CD4-positive, alpha-beta T cell (primary cell): ENCODE data around the gene TGM5. TPM values are rescaled to one million over a fixed set of nuclear protein-coding genes. Genes with fewer than 3 reads are reported as not detected.

Experiments
- ATAC-seq: fragments of 200-7000 bp; cut with Tn5 transposase; one replicate; pipeline ENCODE4 v1.10.0; 2022; ENCODE audit warnings: mild to moderate bottlenecking; ENCODE audit not compliant: poor library complexity
- CTCF ChIA-PET: fragments of 350-600 bp; sonication (Branson Sonifier 250); formaldehyde crosslinking; loops from one replicate; lab custom pipeline; 2021; ENCODE audit warnings: antibody characterized with exemption, inconsistent platforms; lab: Charles Lee
- POLR2A ChIA-PET: fragments of 350-600 bp; sonication (Branson Sonifier 250); formaldehyde crosslinking; loops from one replicate; lab custom pipeline; 2021; ENCODE audit warnings: antibody characterized with exemption, inconsistent platforms; lab: Charles Lee
- DNase-seq, 14 experiments: peaks; one replicate each; pipeline ENCODE4 v3.0.0-alpha.2; 2013 to 2020; ENCODE audit warnings: mixed read lengths in 2 of 14
- H3K27ac ChIP-seq, 2 donors: one replicate each; pipeline versions ENCODE4 v1.5.1 to v1.7.0; 2013; ENCODE audit warnings: low read length in 2 of 2, low read depth in 1 of 2, mild to moderate bottlenecking in 1 of 2
- H3K27me3 ChIP-seq, 2 experiments: 1 replicate in 1 of 2; 2 replicates in 1 of 2; pipeline versions ENCODE4 v1.6.1 to v1.7.0; 2013; ENCODE audit warnings: low read length in 2 of 2, control low read depth in 1 of 2, mild to moderate bottlenecking in 1 of 2, moderate library complexity in 1 of 2; ENCODE audit not compliant: insufficient read depth in 2 of 2, control insufficient read depth in 1 of 2
- H3K36me3 ChIP-seq: one replicate; pipeline ENCODE4 v1.6.1; 2013; ENCODE audit warnings: low read length, control low read depth; ENCODE audit not compliant: insufficient read depth
- H3K4me1 ChIP-seq: one replicate; pipeline ENCODE4 v1.6.1; 2013; ENCODE audit warnings: low read length, control low read depth; ENCODE audit not compliant: insufficient read depth
- H3K4me3 ChIP-seq: one replicate; pipeline ENCODE4 v1.5.1; 2013; ENCODE audit warnings: mild to moderate bottlenecking, low read length, moderate library complexity
- H3K9me3 ChIP-seq, 2 experiments: 1 replicate in 1 of 2; 2 replicates in 1 of 2; pipeline versions ENCODE4 v1.6.1 to v1.7.0; 2013; ENCODE audit warnings: low read length in 2 of 2, mild to moderate bottlenecking in 2 of 2, control low read depth in 1 of 2, moderate library complexity in 1 of 2; ENCODE audit not compliant: control insufficient read depth in 1 of 2, insufficient read depth in 1 of 2
- H3K27ac Mint-ChIP-seq: one replicate; pipeline ENCODE4 v1.8.0; 2020; ENCODE audit warnings: mixed read lengths
- H3K27me3 Mint-ChIP-seq: one replicate; pipeline ENCODE4 v1.8.0; 2021; ENCODE audit warnings: mixed read lengths
- H3K36me3 Mint-ChIP-seq: one replicate; pipeline ENCODE4 v1.8.0; 2021; ENCODE audit warnings: low read depth, mixed read lengths
- H3K4me1 Mint-ChIP-seq: one replicate; pipeline ENCODE4 v1.8.0; 2021; ENCODE audit warnings: low read depth, mixed read lengths
- H3K4me3 Mint-ChIP-seq: one replicate; pipeline ENCODE4 v1.8.0; 2020; ENCODE audit warnings: mild to moderate bottlenecking, mixed read lengths
- H3K9me3 Mint-ChIP-seq: one replicate; pipeline ENCODE4 v1.8.0; 2020; ENCODE audit warnings: mixed read lengths
- intact Hi-C, 2 experiments: fragments of 100-400 bp; cut with DNase I in 1 of 2; cut with micrococcal nuclease in 1 of 2; formaldehyde crosslinking; loops; one replicate each; pipeline versions ENCODE4 v1.15.1 to v1.9.0; 2023 to 2025; cut with DNase I, micrococcal nuclease
- polyA plus RNA-seq, 2 donors: library from polyadenylated mRNA; unstranded; fragments of 120-200 nt; gene quantifications; one replicate each; pipeline ENCODE4 v1.2.1, GENCODE V29; 2013
- total RNA-seq, 174 experiments: library from RNA in 2 of 174; stranded (reverse) in 2 of 174; gene quantifications; one replicate each; pipeline ENCODE4 v1.2.3 and lab custom pipeline; 2021 to 2026
- TF ChIP-seq, protein P1 (sequence below): fragments of 200-600 bp; IDR thresholded peaks from one replicate; pipeline ENCODE4 v1.8.0; 2022; ENCODE audit warnings: antibody characterized with exemption, mild to moderate bottlenecking

The TGM5 gene, protein sequence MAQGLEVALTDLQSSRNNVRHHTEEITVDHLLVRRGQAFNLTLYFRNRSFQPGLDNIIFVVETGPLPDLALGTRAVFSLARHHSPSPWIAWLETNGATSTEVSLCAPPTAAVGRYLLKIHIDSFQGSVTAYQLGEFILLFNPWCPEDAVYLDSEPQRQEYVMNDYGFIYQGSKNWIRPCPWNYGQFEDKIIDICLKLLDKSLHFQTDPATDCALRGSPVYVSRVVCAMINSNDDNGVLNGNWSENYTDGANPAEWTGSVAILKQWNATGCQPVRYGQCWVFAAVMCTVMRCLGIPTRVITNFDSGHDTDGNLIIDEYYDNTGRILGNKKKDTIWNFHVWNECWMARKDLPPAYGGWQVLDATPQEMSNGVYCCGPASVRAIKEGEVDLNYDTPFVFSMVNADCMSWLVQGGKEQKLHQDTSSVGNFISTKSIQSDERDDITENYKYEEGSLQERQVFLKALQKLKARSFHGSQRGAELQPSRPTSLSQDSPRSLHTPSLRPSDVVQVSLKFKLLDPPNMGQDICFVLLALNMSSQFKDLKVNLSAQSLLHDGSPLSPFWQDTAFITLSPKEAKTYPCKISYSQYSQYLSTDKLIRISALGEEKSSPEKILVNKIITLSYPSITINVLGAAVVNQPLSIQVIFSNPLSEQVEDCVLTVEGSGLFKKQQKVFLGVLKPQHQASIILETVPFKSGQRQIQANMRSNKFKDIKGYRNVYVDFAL
- total RNA-seq (not detected), total RNA-seq (lab: John Stamatoyannopoulos, UW) (0 to 1.2 (median 0.05) reads per million in 172 experiments)
- not detected for polyA plus RNA-seq (2013, experiment 1 of 2)
- polyA plus RNA-seq (2013, experiment 2 of 2), result not detected

DNA sequence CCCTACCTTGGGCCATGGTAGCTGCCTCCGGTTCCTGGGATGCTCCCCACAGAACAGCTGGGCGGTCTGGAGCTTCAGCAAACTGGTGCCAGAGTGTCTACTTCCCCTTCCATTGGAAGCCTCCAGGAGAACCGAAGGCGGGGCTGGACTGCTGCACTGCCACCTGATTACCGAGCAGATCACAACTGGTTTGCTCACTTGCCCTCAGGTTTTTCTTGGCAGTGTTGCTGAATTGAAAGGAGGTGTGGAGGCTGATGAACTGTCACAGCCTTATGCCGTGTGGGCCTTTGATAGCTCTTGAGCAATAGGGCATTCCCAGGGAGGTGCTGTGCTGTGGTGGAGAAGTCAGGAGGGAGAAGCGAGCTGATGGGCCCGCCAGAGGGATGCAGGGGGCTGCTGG, at the start of gene TGM5:
TGM5 (minus strand) TSS at position 95 of the 400 bp plus-strand sequence; CDS start at position 16, 79 bp downstream.
- H3K27me3 Mint-ChIP-seq, result peaks cover 5% of the 10 kb centered on the region
- H3K4me1 Mint-ChIP-seq, result peaks cover 5% of the 10 kb centered on the region
- Histone ChIP-seq H3K4me1 (peaks cover 9% of the 10 kb centered on the region), H3K4me3 (no peak within 1 kb of the TSS), H3K27ac (no peak within 1 kb of the TSS), H3K36me3 (no peaks in the 10 kb centered on the region), H3K9me3 (no peaks in the 10 kb centered on the region), H3K27me3 (peaks cover 0 to 3% of the 10 kb centered on the region in 2 experiments)
- no peak within 1 kb of the TSS for H3K4me3 Mint-ChIP-seq
- DNase-seq (no peak), ATAC-seq (no peak)
- H3K27ac Mint-ChIP-seq, result no peak within 1 kb of the TSS
- TF ChIP-seq, protein P1, sequence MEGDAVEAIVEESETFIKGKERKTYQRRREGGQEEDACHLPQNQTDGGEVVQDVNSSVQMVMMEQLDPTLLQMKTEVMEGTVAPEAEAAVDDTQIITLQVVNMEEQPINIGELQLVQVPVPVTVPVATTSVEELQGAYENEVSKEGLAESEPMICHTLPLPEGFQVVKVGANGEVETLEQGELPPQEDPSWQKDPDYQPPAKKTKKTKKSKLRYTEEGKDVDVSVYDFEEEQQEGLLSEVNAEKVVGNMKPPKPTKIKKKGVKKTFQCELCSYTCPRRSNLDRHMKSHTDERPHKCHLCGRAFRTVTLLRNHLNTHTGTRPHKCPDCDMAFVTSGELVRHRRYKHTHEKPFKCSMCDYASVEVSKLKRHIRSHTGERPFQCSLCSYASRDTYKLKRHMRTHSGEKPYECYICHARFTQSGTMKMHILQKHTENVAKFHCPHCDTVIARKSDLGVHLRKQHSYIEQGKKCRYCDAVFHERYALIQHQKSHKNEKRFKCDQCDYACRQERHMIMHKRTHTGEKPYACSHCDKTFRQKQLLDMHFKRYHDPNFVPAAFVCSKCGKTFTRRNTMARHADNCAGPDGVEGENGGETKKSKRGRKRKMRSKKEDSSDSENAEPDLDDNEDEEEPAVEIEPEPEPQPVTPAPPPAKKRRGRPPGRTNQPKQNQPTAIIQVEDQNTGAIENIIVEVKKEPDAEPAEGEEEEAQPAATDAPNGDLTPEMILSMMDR, result no peak
- H3K9me3 Mint-ChIP-seq, result no peaks in the 10 kb centered on the region
- no peaks in the 10 kb centered on the region for H3K36me3 Mint-ChIP-seq
- ChIA-PET CTCF (interaction anchor here (2.6 kb wide), 1 partner anchor 19 kb away, joined by 6 read pairs; no protein-coding TSS in a partner anchor), POLR2A (no interaction called here)
- intact Hi-C loops, result no loop called here

DNA sequence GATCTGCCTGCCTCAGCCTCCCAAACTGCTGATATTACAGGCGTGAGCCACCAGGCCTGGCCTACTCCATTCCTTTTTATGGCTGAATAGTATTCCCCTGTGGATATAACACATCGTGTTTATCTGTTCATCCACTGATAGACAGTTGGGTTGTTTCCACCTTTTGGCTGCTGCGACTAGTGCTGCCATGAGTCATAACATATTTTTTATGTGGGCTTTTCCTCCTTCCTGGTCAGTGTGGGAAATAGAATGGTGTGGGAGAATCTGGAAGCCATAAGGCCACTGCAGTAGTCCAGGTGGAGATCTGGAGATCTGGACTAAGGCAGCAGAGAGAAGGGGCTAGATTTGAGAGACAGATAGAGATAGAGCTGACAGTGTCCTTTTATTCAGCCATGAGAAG, 47.4 kb upstream of the TGM5 start:
- Histone ChIP-seq H3K9me3 (no peaks in the 10 kb centered on the region), H3K4me3 (no peak overlapping the region), H3K27ac (no peak overlapping the region), H3K4me1 (no peaks in the 10 kb centered on the region), H3K27me3 (peaks cover 5 to 25% of the 10 kb centered on the region in 2 experiments), H3K36me3 (no peaks in the 10 kb centered on the region)
- Mint-ChIP-seq H3K4me1 (no peaks in the 10 kb centered on the region), H3K4me3 (no peak overlapping the region), H3K9me3 (no peaks in the 10 kb centered on the region), H3K36me3 (no peaks in the 10 kb centered on the region), H3K27me3 (peaks cover 71% of the 10 kb centered on the region), H3K27ac (no peak overlapping the region)
- ATAC-seq (no peak), DNase-seq (no peak)
- intact Hi-C loops, result no loop called here
- TF ChIP-seq, protein P1, result no peak
- POLR2A ChIA-PET, result no interaction called here
- CTCF ChIA-PET, result no interaction called here

DNA sequence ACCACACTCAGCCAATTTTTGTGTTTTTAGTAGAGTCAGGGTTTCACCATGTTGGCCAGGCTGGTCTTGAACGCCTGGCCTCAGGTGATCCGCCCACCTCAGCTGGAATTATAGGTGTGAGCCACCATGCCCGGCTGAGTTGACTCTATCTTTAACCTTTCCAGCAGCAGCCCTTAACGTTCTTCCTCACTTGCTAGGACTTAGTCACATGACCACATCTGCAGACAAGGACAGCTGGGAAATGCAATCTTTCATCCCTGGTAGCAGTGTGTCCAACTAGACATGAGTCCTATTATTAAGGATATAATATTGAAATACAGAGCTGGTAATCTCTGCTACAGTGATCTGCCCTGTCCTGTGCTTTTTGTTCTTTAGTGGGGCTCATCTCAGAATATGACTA, 45.6 kb upstream of the TGM5 start:
- TF ChIP-seq, protein P1, result no peak
- no peaks in the 10 kb centered on the region for H3K9me3 ChIP-seq
- POLR2A ChIA-PET, result no interaction called here
- Mint-ChIP-seq H3K4me3 (no peak overlapping the region), H3K36me3 (no peaks in the 10 kb centered on the region), H3K27ac (no peak overlapping the region), H3K27me3 (peaks cover 68% of the 10 kb centered on the region), H3K4me1 (no peaks in the 10 kb centered on the region), H3K9me3 (no peaks in the 10 kb centered on the region)
- no peak for DNase-seq
- H3K4me1 ChIP-seq, result no peaks in the 10 kb centered on the region
- CTCF ChIA-PET, result no interaction called here
- H3K36me3 ChIP-seq, result no peaks in the 10 kb centered on the region
- no peak overlapping the region for H3K4me3 ChIP-seq
- intact Hi-C loops, result no loop called here
- no peak overlapping the region for H3K27ac ChIP-seq
- H3K27me3 ChIP-seq, result peaks cover 5 to 27% of the 10 kb centered on the region in 2 experiments
- ATAC-seq, result no peak
